Peyer's patch (tissue), 4 donors: ENCODE results near the gene NRXN3. TPM values are rescaled to one million over a fixed set of nuclear protein-coding genes. Genes with fewer than 3 reads are reported as not detected.

Experiments used
- DNase-seq, 3 donors: peaks; one replicate each; pipeline ENCODE4 v3.0.0-alpha.2; 2017 to 2019
- H3K27ac ChIP-seq, 4 donors: fragments of 200-600 bp; sonication (generic); one replicate each; pipeline ENCODE4 v1.5.1; 2016 to 2019
- H3K27me3 ChIP-seq, 2 donors: fragments of 200-600 bp; sonication (generic); one replicate each; pipeline ENCODE4 v1.5.1; 2019
- H3K36me3 ChIP-seq, 3 donors: fragments of 200-600 bp; sonication (generic); one replicate each; pipeline ENCODE4 v1.5.1; 2016 to 2019
- H3K4me1 ChIP-seq, 4 donors: fragments of 200-600 bp; sonication (generic); one replicate each; pipeline ENCODE4 v1.5.1; 2016 to 2019
- H3K4me3 ChIP-seq, 4 donors: fragments of 200-600 bp; sonication (generic); 1 replicate in 3 of 4; 2 replicates in 1 of 4; pipeline ENCODE4 v1.5.1; 2016 to 2019; ENCODE audit warnings: mild to moderate bottlenecking in 1 of 4
- H3K9me3 ChIP-seq, 4 donors: fragments of 200-600 bp; sonication (generic); one replicate each; pipeline ENCODE4 v1.5.1; 2016 to 2019; ENCODE audit warnings: mild to moderate bottlenecking in 1 of 4
- POLR2A ChIP-seq, 2 donors: fragments of 450-650 bp; IDR thresholded peaks; one replicate each; pipeline ENCODE4 v1.5.1; 2017; ENCODE audit warnings: antibody characterized with exemption in 2 of 2, mild to moderate bottlenecking in 2 of 2, moderate library complexity in 2 of 2
- total RNA-seq, 4 donors: library from RNA; depleted of rRNA; stranded (reverse); fragments of >200 nt; gene quantifications; one replicate each; pipeline ENCODE4 v1.1.0, GENCODE V29; 2016
- TF ChIP-seq, protein P1 (sequence below), 6 experiments: fragments of 450-650 bp in 4 of 6; fragments of 200-600 bp in 2 of 6; sonication (generic) in 1 of 6; IDR thresholded peaks; one replicate each; pipeline ENCODE4 v1.5.1; 2017 to 2019; ENCODE audit warnings: antibody characterized with exemption in 6 of 6, mild to moderate bottlenecking in 3 of 6, moderate library complexity in 1 of 6

Gene NRXN3
- total RNA-seq, 4 donors from 2014 or later, result 1.6 to 10.2 (median 4.4) TPM

- Histone ChIP-seq H3K36me3 (no peaks in the 10 kb centered on the region), H3K27me3 (no peaks in the 10 kb centered on the region), H3K27ac (no peak overlapping the region), H3K4me1 (no peaks in the 10 kb centered on the region), H3K9me3 (no peaks in the 10 kb centered on the region), H3K4me3 (no peak overlapping the region)
- no peak for DNase-seq
- TF ChIP-seq POLR2A (IDR thresholded peaks at IDR 0.05), result no peak
These were observed 1654.9 kb downstream of the NRXN3 start for GRCh38 chr14:79825046-79825521.

GRCh38 chr14:79826362-79826761, 1656.2 kb downstream of the NRXN3 start:
- H3K27me3 ChIP-seq, result no peaks in the 10 kb centered on the region
- DNase-seq, result no peak
- H3K27ac ChIP-seq, result no peak overlapping the region
- no peaks in the 10 kb centered on the region for H3K36me3 ChIP-seq
- TF ChIP-seq, protein P1, sequence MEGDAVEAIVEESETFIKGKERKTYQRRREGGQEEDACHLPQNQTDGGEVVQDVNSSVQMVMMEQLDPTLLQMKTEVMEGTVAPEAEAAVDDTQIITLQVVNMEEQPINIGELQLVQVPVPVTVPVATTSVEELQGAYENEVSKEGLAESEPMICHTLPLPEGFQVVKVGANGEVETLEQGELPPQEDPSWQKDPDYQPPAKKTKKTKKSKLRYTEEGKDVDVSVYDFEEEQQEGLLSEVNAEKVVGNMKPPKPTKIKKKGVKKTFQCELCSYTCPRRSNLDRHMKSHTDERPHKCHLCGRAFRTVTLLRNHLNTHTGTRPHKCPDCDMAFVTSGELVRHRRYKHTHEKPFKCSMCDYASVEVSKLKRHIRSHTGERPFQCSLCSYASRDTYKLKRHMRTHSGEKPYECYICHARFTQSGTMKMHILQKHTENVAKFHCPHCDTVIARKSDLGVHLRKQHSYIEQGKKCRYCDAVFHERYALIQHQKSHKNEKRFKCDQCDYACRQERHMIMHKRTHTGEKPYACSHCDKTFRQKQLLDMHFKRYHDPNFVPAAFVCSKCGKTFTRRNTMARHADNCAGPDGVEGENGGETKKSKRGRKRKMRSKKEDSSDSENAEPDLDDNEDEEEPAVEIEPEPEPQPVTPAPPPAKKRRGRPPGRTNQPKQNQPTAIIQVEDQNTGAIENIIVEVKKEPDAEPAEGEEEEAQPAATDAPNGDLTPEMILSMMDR (IDR thresholded peaks at IDR 0.05), result no peak
- TF ChIP-seq POLR2A (IDR thresholded peaks at IDR 0.05), result no peak
- no peak overlapping the region for H3K4me3 ChIP-seq
- no peaks in the 10 kb centered on the region for H3K4me1 ChIP-seq
- no peaks in the 10 kb centered on the region for H3K9me3 ChIP-seq

- no peaks in the 10 kb centered on the region for H3K27me3 ChIP-seq
- no peaks in the 10 kb centered on the region for H3K4me1 ChIP-seq
- no peaks in the 10 kb centered on the region for H3K36me3 ChIP-seq
- no peak overlapping the region for H3K27ac ChIP-seq
- DNase-seq, result no peak
- H3K4me3 ChIP-seq, result no peak overlapping the region
- no peak for TF ChIP-seq POLR2A (IDR thresholded peaks at IDR 0.05)
- TF ChIP-seq, protein P1 (IDR thresholded peaks at IDR 0.05), result no peak
- H3K9me3 ChIP-seq, result no peaks in the 10 kb centered on the region
These were observed 1659.4 kb downstream of the NRXN3 start for GRCh38 chr14:79829405-79830166.

DNA sequence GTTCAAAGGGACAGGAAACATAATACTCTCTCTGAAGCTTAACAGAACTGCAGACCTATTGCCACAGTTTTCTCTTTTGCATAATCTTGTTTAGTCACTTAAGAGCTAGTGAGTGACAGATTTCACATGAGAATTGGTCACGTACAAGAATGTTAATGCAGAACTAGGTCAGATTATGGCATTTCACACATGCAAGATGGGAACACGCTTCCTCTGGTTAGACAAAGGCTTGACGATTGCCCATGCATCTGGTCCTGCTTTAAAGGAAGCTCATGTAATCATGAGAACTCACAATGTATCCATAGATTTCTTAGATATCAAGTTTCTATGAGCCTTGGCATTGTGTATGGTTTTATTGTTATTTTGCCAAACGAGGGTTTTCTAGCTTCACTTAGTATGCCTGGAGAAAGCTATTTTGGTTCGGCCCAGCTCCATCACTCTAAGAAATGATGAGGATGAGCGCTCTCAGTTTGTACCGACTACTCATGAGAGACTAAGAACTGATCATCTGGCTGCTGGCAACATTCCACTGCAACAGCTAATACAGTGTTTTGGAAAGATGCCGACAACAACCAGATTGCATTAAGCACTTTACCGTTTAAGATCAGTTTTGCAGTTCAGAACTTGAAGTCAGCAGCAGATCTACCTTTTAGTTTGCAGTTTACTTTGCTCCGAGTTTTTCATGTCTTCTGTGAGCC, 1661.2 kb downstream of the NRXN3 start:
- DNase-seq, result no peak
- Histone ChIP-seq H3K36me3 (no peaks in the 10 kb centered on the region), H3K4me1 (no peaks in the 10 kb centered on the region), H3K4me3 (no peak overlapping the region), H3K9me3 (no peaks in the 10 kb centered on the region), H3K27me3 (no peaks in the 10 kb centered on the region), H3K27ac (no peak overlapping the region)
- TF ChIP-seq POLR2A (IDR thresholded peaks at IDR 0.05), result no peak
- TF ChIP-seq, protein P1 (IDR thresholded peaks at IDR 0.05), result no peak

DNA sequence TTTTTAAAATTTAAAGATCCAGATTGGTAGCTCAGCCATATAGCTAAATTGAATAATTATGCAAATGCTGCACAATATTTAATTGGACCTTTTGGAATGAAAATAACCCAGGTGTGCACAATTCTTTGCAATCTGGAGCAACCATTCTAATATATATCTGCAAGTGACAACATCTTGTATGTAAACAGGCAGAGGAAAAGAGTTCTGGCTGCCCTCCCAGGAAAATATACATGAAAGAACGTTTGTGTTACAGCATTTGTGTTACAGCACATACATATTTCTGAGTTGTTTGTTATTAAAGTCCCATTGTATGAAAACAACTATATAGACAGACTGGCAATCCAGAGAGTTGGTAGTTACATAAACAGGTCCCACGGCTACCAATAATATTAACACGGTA, 1663.6 kb downstream of the NRXN3 start:
- Histone ChIP-seq H3K36me3 (no peaks in the 10 kb centered on the region), H3K9me3 (no peaks in the 10 kb centered on the region), H3K27me3 (no peaks in the 10 kb centered on the region), H3K4me1 (no peaks in the 10 kb centered on the region), H3K27ac (no peak overlapping the region), H3K4me3 (no peak overlapping the region)
- no peak for DNase-seq
- TF ChIP-seq POLR2A (IDR thresholded peaks at IDR 0.05), result no peak
- TF ChIP-seq, protein P1 (IDR thresholded peaks at IDR 0.05), result no peak

- Histone ChIP-seq H3K27me3 (no peaks in the 10 kb centered on the region), H3K36me3 (no peaks in the 10 kb centered on the region), H3K27ac (no peak overlapping the region), H3K4me3 (no peak overlapping the region), H3K4me1 (no peaks in the 10 kb centered on the region), H3K9me3 (no peaks in the 10 kb centered on the region)
- TF ChIP-seq, protein P1 (IDR thresholded peaks at IDR 0.05), result no peak
- TF ChIP-seq POLR2A (IDR thresholded peaks at IDR 0.05), result no peak
- DNase-seq, result no peak
These were observed 1664.7 kb downstream of the NRXN3 start for GRCh38 chr14:79834868-79835267.
